NT2/D1 (cell line): ENCODE measurements around the gene PCDHAC2.

Experiments used
- SUZ12 ChIP-seq: IDR thresholded peaks from 2 replicates; pipeline ENCODE4 v1.6.1; 2011; ENCODE audit not compliant: insufficient read length, insufficient read depth; ENCODE audit errors: extremely low read depth
- YY1 ChIP-seq: IDR thresholded peaks from 2 replicates; pipeline ENCODE4 v1.6.1; 2011; ENCODE audit not compliant: insufficient read length, insufficient read depth
- ZNF274 ChIP-seq: IDR thresholded peaks from 2 replicates; pipeline ENCODE4 v1.6.1; 2011; ENCODE audit warnings: mild to moderate bottlenecking, low read depth, low read length

DNA sequence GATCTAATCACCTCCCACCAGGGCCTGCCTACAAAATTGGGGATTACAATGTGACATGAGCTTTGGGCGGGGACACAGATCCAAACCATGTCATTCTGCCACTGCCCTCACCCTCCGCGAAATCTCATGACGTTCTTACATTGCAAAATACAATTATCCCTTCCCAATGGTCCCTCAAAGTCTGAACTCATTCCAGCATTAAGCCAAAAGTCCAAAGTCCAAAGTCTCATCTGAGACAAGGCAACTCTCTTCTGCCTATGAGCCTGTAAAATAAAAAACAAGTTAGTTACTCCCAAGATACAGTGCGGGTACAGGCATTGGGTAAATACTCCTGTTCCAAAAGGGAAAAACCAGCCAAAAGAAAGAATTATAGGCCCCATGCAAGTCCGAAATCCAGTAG lies 14.6 kb upstream of the PCDHAC2 start:
- TF ChIP-seq ZNF274 (no peak), SUZ12 (no peak), YY1 (no peak)
